Measurements from ENCODE around the gene INMT.
A peak's percentile ranks its signal among the peaks of the same experiment; 100 is the strongest.

Gene INMT

GRCh38 chr7:30728591-30729100 lies 23.3 kb upstream of the INMT start:
- no peak for DNase-seq

- no peak for DNase-seq
Observed at GRCh38 chr7:30729642-30730041, 22.3 kb upstream of the INMT start.

DNA sequence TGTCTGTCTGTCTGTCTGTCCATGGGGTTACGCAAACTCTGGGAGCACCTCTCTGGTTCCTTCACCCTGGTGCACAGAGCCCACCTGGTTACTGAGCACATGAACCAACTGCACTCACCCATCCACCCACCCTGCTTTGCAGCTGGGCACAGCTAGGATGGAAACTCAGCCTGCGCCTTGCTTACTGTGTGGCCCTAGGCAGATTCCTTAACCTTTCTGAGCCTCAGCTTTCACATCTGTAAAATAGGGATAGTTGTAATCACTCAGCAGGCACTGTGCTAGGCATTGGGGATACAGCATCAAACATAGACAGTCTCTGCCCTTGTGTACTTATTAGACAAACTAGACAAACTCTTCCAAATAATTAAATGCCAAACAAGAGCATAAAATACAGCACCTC lies 21.8 kb upstream of the INMT start:
- no peak for DNase-seq

DNA sequence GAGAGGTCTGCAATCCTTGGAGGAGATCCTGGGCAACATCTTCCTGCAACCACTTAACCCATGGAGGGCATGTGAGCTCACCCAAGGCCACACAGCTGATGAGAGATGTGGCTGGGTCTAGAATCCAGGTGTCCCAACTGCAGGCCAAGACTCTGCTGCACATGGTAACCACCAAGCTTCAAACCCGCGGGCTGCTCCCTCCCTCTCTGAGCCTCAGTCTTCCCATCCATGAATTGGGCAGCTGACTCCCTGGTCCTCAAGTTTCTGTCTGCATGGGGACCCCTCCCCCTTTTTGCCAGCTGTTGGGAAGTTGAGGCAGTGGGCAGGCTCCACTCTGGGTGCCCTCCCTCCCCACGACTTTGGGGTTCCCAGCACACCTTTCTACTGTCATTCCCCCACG lies 20.9 kb upstream of the INMT start:
- DNase-seq, result no peak

- DNase-seq, result no peak
Observed at GRCh38 chr7:30731581-30731980, 20.4 kb upstream of the INMT start.

DNA sequence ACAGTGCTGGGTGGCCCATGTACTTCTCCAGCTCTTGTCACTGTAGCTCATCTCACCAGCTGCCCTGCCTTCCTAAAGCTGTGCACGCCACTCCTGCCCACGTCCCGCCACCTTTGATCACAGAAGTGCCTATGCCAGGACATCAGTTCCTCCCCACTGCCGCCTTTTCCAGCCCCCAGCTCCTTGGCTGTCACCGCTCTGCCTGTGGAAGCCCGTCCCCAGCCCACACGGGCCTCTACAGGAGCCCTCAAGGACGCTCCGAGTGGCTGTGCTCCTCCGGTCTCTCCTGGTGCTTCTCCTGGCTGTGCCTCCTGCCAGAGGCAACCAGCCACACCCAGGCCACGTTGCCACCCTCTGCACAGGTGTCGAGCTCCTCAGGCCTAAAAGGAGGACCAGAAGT lies 19.3 kb upstream of the INMT start:
- no peak for DNase-seq

GRCh38 chr7:30733216-30733615 lies 18.7 kb upstream of the INMT start:
- no peak for DNase-seq

GRCh38 chr7:30733691-30734090 lies 18.2 kb upstream of the INMT start:
- no peak for DNase-seq

- DNase-seq, result no peak
Observed at GRCh38 chr7:30734497-30734896, 17.4 kb upstream of the INMT start.

- DNase-seq, result no peak
Observed at GRCh38 chr7:30735631-30736030, 16.3 kb upstream of the INMT start.

DNA sequence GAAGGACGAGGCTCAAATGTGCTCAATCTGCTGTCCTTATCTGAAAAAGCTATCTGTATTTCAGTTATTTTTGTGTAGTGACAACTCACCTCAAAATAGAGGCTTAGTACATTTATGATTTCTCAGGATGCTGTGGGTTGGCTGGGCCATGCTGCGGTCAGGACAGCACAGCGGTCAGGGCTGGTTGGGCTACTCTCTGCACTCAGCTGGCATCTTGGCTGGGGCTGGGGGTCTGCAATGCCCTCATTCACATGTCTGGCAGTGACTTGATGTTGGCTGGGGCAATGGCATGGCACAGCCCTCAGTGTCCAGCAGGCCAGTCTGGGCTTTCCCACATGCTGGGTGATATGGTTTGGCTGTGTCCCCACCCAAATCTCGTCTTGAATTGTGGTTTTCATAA lies 15.6 kb upstream of the INMT start:
- no peak for DNase-seq

DNA sequence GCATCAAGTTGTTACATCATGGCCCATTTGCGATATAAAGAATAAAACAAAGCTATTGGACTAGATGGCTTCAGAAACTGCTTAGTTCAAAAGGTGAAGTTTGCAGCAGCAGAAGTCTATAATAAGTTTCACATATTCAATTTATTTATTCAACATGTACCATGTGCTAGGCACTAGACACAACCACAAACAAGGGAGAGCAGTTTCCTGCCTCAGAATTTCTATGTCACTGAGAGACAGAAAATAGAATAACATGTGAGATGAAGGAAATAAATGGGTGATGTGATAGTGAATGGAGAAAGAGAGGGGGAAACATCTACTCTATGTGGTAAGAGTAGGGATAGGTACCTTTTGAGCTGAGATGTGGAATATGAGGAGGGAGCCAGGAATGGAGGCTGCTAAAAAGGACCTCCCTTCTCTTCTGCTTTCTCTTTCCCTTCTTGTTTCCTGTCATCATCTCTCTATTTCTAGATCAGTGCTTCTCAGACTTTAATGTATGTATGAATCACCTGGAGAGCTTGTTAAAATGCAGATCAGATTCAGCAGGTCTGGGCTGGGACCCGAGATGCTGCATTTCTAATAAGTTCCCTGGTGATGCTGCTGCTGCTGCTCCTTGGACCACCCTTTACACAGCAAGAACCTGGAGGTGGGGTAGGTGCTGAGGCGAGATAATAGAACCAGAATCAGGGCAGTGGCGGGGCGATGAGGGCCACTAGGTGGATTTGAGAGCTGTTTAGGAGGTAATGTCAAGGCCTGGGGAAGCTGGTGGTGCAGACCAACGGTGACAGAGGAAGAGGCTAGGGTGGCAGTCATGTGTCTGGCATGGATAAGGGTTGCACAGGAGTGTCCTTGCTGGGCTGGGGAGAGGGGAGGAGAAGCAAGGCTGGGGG lies 13.7 kb upstream of the INMT start:
- DNase-seq, result no peak

DNA sequence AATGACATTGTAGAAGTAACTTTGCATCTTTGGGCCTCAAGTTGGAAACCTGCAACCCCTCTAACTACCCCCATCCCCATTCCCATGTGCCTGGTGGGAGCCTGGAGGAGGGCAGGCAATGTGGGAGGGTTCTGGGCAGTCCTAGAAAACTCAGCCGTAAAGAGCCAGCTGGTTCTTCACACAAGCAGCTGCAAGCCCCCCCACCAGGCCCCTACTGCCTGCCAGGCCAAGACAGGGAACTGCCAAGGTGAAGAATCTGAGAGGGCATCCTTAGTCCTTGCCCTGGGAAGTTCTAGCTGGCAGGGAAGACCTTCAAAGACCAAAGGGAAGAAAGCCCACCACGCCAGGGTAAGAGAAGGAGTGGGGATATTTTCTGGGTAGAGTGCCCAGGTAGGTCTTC lies 12.2 kb upstream of the INMT start:
- no peak for DNase-seq

GRCh38 chr7:30740417-30741181 lies 11.3 kb upstream of the INMT start:
- peak; percentile 66 for DNase-seq

GRCh38 chr7:30741289-30741688 lies 10.6 kb upstream of the INMT start:
- DNase-seq, result no peak

DNA sequence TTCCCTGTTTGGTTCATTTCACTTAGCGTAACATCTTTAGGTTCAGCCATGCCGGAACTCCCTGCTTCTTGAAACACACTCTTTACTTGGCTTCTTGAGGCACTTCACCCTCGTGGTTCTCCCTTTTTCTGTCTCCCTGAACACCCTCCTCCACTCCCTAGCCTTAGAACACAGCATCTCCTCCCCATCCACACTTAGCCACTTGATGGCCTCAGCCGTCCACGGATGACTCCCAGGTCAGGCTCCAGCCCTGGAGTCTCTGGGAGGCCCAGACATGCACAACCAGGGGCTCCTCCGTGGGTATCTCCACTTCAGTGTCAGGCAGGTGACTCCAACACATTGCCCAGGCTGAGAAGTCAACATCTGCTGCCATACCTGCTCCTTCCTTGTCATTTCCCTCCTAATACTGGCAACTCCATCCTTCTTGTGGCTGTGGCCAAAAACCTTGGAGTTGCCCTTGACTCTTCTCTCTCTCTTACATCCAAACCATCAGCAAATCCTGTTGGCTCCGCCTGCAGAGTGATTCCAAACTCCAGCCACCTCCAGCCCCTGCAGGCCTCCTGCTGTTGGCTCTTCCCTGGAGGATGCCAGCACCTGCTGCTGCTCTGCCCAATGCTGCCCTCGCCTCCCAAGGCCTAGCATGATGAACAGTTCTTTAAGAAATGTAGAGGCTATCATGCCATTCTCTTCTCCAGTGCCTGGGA lies 8.4 kb upstream of the INMT start:
- DNase-seq, result no peak

- no peak for DNase-seq
Observed at GRCh38 chr7:30744075-30744417, 7.9 kb upstream of the INMT start.

- DNase-seq, result no peak
Observed at GRCh38 chr7:30745261-30745941, 6.5 kb upstream of the INMT start.

DNA sequence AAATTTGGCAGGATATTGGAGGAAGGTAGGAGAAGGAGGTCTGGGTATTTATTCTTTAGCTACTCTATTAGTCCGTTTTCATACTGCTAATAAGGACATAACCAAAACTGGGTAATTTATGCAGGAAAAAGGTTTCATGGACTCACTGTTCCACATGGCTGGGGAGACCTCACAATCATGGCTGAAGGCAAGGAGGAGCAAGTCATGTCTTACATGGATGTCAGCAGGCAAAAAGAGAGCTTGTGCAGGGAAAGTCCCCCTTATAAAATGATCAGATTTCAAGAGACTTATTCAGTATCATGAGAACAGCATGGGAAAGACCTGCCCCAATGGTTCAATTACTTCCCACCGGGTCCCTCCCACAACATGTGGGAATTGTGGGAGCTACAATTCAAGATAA lies 1.9 kb upstream of the INMT start:
- DNase-seq, result no peak

GRCh38 chr7:30750683-30751650 lies 968 bp upstream of the INMT start:
- DNase-seq, result no peak

DNA sequence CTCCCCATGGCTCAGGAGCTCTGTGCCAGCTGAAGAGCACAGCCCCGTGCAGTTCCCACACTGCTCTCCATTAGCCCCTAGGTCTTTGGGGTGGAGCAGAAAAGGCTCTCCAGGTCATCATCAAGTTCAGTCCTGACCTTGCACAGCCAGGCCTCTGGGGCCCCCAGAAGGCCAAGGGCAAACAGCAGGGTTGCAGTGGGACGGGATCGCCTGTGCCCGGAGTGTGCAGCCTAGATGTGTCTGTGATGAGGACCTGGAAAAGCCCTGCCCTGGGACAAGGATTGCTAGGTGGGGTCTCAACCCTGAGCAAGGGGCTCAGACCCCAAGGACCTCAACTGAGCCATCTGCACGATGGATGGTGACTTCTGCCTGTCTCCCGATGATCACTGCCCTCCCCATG lies 549 bp downstream of the INMT start:
- DNase-seq, result no peak

GRCh38 chr7:30752979-30753378 lies 1.0 kb downstream of the INMT start:
- DNase-seq, result no peak
